ENCODE data around the gene TBKBP1. TPM values are rescaled to one million over a fixed set of nuclear protein-coding genes. Genes with fewer than 3 reads are reported as not detected.
A peak's percentile ranks its signal among the peaks of the same experiment; 100 is the strongest.
"Not testable (repeated sequence)": the region's sequence is repeated elsewhere in the genome, so short reads cannot be mapped to it uniquely, and the experiment has no call there.

Gene TBKBP1
- total RNA-seq, 1 donor from 2014 or later: 52.7 TPM

DNA sequence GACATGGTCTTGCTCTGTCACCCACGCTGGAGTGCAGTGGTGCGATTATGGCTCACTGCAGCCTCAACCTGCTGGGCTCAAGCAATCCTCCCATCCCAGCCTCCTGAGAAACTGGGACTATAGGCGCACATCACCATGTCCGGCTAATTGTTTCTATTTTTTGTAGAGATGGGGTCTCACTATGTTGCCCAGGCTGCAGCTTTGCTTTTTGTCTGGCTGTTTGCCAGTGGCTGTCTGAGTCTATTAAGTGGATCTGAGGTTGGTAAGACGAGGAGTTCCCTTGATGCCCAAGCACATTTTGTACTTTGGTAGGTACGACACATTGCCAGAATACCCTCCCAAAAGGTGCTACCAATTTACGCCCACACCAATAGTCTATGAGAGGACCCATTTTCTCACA is 44.2 kb downstream of the TBKBP1 start:
- Mint-ChIP-seq H3K4me3 (no peak overlapping the region), H3K27ac (no peak overlapping the region), H3K36me3 (no peaks in the 10 kb centered on the region), H3K4me1 (peaks cover 3% of the 10 kb centered on the region), H3K9me3 (no peaks in the 10 kb centered on the region), H3K27me3 (ENCODE audit: low read depth) (peaks cover 78% of the 10 kb centered on the region)
- peak in 1 of 2 experiments; percentile 7 for DNase-seq (ENCODE audit: low spot score in 2 of 2, unreplicated experiment in 2 of 2)
- TF ChIP-seq CTCF (IDR thresholded peaks at IDR 0.05; ENCODE audit: unreplicated experiment): no peak

- no peak for TF ChIP-seq CTCF (IDR thresholded peaks at IDR 0.05; ENCODE audit: unreplicated experiment)
- Mint-ChIP-seq H3K4me1 (no peaks in the 10 kb centered on the region), H3K36me3 (no peaks in the 10 kb centered on the region), H3K4me3 (no peak overlapping the region), H3K27ac (no peak overlapping the region), H3K27me3 (ENCODE audit: low read depth) (peaks cover 81% of the 10 kb centered on the region), H3K9me3 (no peaks in the 10 kb centered on the region)
- peak in 1 of 2 experiments; percentile 14 for DNase-seq (ENCODE audit: low spot score in 2 of 2, unreplicated experiment in 2 of 2)
Observed at GRCh38 chr17:47739150-47739549, 45.2 kb downstream of the TBKBP1 start.

- not testable (repeated sequence) for H3K4me3 Mint-ChIP-seq, H3K36me3 Mint-ChIP-seq, H3K9me3 Mint-ChIP-seq, H3K27ac Mint-ChIP-seq, H3K4me1 Mint-ChIP-seq
- H3K27me3 Mint-ChIP-seq (ENCODE audit: low read depth): peaks cover 81% of the 10 kb centered on the region
- peak in 1 of 2 experiments; percentile 10 for DNase-seq (ENCODE audit: low spot score in 2 of 2, unreplicated experiment in 2 of 2)
Observed at GRCh38 chr17:47739945-47740344, 46.0 kb downstream of the TBKBP1 start.

GRCh38 chr17:47741109-47741792 is 47.3 kb downstream of the TBKBP1 start:
- Mint-ChIP-seq H3K4me3 (no peak overlapping the region), H3K27me3 (ENCODE audit: low read depth) (peaks cover 81% of the 10 kb centered on the region), H3K4me1 (no peaks in the 10 kb centered on the region), H3K36me3 (no peaks in the 10 kb centered on the region), H3K27ac (no peak overlapping the region), H3K9me3 (no peaks in the 10 kb centered on the region)
- peak in 1 of 2 experiments; percentile 31 for DNase-seq (ENCODE audit: low spot score in 2 of 2, unreplicated experiment in 2 of 2)
- no peak for TF ChIP-seq CTCF (IDR thresholded peaks at IDR 0.05; ENCODE audit: unreplicated experiment)

DNA sequence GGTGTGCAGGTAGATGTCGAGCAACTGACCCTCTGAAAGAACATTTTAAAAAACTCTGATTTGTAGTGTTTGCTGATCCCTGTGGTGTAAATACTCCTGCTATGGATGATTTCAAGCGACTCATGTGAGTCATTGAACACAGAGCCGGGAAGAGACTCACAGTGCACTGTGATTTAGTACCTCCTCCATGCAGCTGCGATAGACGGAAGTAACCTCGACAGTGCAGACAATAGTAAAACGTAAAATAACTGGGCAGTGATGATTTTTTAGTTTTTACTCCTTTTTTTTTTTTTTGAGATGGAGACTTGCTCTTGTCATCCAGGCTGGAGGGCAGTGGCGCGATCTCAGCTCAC is 47.8 kb downstream of the TBKBP1 start:
- Mint-ChIP-seq H3K4me1 (no peaks in the 10 kb centered on the region), H3K9me3 (no peaks in the 10 kb centered on the region), H3K36me3 (no peaks in the 10 kb centered on the region), H3K27me3 (ENCODE audit: low read depth) (peaks cover 77% of the 10 kb centered on the region), H3K27ac (no peak overlapping the region), H3K4me3 (no peak overlapping the region)
- no peak for DNase-seq (ENCODE audit: low spot score in 2 of 2, unreplicated experiment in 2 of 2)
- no peak for TF ChIP-seq CTCF (IDR thresholded peaks at IDR 0.05; ENCODE audit: unreplicated experiment)

DNA sequence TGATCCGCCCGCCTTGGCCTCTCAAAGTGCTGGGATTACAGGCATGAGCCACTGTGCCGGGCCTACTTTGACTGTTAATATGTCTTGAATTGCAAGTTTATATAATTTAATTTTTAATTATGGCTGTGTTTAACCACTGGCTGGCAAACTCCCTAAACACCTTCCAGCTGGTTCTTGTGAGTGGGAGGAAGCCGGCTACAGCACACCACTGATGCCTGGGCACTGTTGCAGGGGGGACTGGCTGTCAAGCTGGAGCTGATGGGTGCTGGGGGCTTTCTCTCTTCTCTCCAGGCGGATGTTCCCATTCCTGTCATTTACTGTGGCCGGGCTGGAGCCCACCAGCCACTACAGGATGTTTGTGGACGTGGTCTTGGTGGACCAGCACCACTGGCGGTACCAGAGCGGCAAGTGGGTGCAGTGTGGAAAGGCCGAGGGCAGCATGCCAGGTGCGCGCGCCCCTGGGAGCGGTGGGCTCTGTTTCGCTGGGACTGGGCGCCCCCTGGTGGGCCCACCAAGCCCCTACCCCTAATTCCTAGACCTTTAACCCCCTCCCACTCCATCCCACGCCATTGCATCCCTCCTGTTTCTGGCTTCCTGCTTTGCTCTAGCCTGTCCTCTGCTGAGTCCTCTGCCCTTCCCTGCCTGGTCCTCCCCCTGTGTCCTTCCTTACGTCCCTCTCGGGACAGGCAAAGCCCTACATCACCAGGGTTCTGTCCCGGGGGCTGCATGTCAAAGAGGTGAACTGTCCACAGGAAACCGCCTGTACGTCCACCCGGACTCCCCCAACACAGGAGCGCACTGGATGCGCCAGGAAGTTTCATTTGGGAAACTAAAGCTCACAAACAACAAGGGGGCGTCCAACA is 48.6 kb downstream of the TBKBP1 start:
- H3K9me3 Mint-ChIP-seq: no peaks in the 10 kb centered on the region
- H3K4me1 Mint-ChIP-seq: no peaks in the 10 kb centered on the region
- DNase-seq (ENCODE audit: low spot score in 2 of 2, unreplicated experiment in 2 of 2): peak in 1 of 2 experiments; percentile 71
- H3K4me3 Mint-ChIP-seq: no peak overlapping the region
- peak; percentile 64 for TF ChIP-seq CTCF (IDR thresholded peaks at IDR 0.05; ENCODE audit: unreplicated experiment)
- H3K36me3 Mint-ChIP-seq: no peaks in the 10 kb centered on the region
- no peak overlapping the region for H3K27ac Mint-ChIP-seq
- peaks cover 76% of the 10 kb centered on the region for H3K27me3 Mint-ChIP-seq (ENCODE audit: low read depth)
